Dermis microvascular lymphatic vessel endothelial cell (primary cell): ENCODE measurements around the gene SBF1. TPM values are rescaled to one million over a fixed set of nuclear protein-coding genes. Genes with fewer than 3 reads are reported as not detected.

ENCODE experiments used
- DNase-seq, 2 donors: peaks; one replicate each; pipeline versions ENCODE4 v3.0.0 to v3.0.0-alpha.2; 2010; ENCODE audit warnings: low read depth in 2 of 2
- total RNA-seq: library from RNA; depleted of rRNA; stranded (reverse); fragments of >200 nt; gene quantifications from 2 replicates; pipeline ENCODE4 v1.2.1, GENCODE V29; 2014

Gene SBF1
- total RNA-seq, 1 donor from 2014 or later = 26.7 TPM

GRCh38 chr22:50469377-50470305, 5.2 kb downstream of the SBF1 start:
- DNase-seq = peak in 1 of 2 donors; percentile 35

- no peak for DNase-seq
Measured at GRCh38 chr22:50468626-50469025, 6.2 kb downstream of the SBF1 start.

- no peak for DNase-seq
Measured at GRCh38 chr22:50467773-50468440, 6.9 kb downstream of the SBF1 start.

- no peak for DNase-seq
Measured at GRCh38 chr22:50467341-50467740, 7.5 kb downstream of the SBF1 start.

GRCh38 chr22:50465066-50465930, 9.5 kb downstream of the SBF1 start:
- no peak for DNase-seq

- DNase-seq = no peak
Measured at GRCh38 chr22:50464451-50464850, 10.4 kb downstream of the SBF1 start.

- DNase-seq = no peak
Measured at GRCh38 chr22:50463188-50463900, 11.5 kb downstream of the SBF1 start.

- no peak for DNase-seq
Measured at GRCh38 chr22:50461979-50462540, 12.8 kb downstream of the SBF1 start.

GRCh38 chr22:50461536-50461935, 13.3 kb downstream of the SBF1 start:
- DNase-seq = no peak

GRCh38 chr22:50460938-50461337, 13.9 kb downstream of the SBF1 start:
- no peak for DNase-seq

- DNase-seq = no peak
Measured at GRCh38 chr22:50459496-50460140, 15.2 kb downstream of the SBF1 start.

GRCh38 chr22:50459016-50459415, 15.8 kb downstream of the SBF1 start:
- DNase-seq = no peak

GRCh38 chr22:50456466-50457234, 18.2 kb downstream of the SBF1 start:
- DNase-seq = no peak

GRCh38 chr22:50456026-50456425, 18.8 kb downstream of the SBF1 start:
- DNase-seq = no peak

GRCh38 chr22:50455201-50455600, 19.6 kb downstream of the SBF1 start:
- DNase-seq = no peak

- no peak for DNase-seq
Measured at GRCh38 chr22:50454556-50455075, 20.2 kb downstream of the SBF1 start.

- peak; percentile 15 to 27 for DNase-seq
Measured at GRCh38 chr22:50452649-50453048, 22.2 kb downstream of the SBF1 start.

- DNase-seq = no peak
Measured at GRCh38 chr22:50447576-50448551, 27.0 kb downstream of the SBF1 start.
